ENCODE results near the gene PPIL6. TPM values are rescaled to one million over a fixed set of nuclear protein-coding genes. Genes with fewer than 3 reads are reported as not detected.

PPIL6 gene
- total RNA-seq, 1 donor: 1.9 TPM

- Histone ChIP-seq H3K4me3 (ENCODE audit: low read length) (no peak overlapping the region), H3K9me3 (ENCODE audit: low read depth, low read length) (no peaks in the 10 kb centered on the region), H3K4me1 (ENCODE audit: insufficient read depth, low read length) (peaks cover 7% of the 10 kb centered on the region), H3K27me3 (ENCODE audit: insufficient read depth, low read length) (no peaks in the 10 kb centered on the region)
These were observed 43.4 kb downstream of the PPIL6 start for GRCh38 chr6:109397020-109397419.

DNA sequence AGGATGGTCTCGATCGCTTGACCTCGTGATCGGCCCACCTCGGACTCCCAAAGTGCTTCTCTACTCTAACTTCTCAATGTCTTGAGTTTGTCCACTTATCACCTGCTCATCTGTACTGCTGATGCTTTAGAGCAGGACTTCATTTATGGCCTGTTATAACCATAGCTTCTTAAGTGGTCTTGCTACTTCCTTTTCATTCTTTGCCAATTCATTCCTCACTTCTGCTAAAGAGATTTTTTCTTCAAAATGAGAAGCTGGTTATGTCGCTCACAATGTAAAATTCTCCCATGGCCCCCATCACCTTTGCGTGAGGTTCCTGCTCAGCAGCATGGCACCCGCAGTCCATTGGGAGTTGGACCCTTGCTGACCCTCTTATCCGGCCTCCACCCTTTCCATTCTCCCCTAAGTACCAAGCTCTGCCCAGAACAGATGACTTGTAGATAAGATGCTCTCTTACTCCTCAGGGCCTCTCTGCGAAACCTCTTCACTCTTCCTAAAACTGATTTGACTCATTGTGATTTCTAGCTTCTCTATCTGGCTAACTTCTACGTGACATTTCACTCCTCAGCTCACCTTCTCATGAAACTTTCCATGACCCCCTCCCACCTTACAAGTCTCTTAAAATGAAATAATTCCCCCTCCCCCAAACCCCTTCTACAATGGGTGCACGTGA, 44.2 kb downstream of the PPIL6 start:
- peaks cover 11% of the 10 kb centered on the region for H3K4me1 ChIP-seq (ENCODE audit: insufficient read depth, low read length)

GRCh38 chr6:109393886-109394281, 46.5 kb downstream of the PPIL6 start:
- no peaks in the 10 kb centered on the region for H3K27me3 ChIP-seq (ENCODE audit: insufficient read depth, low read length)
- no peak overlapping the region for H3K4me3 ChIP-seq (ENCODE audit: low read length)
- H3K9me3 ChIP-seq (ENCODE audit: low read depth, low read length): no peaks in the 10 kb centered on the region
- H3K4me1 ChIP-seq (ENCODE audit: insufficient read depth, low read length): peaks cover 26% of the 10 kb centered on the region

More for the DNA sequence above, 44.2 kb downstream of the PPIL6 start:
- Histone ChIP-seq H3K27me3 (ENCODE audit: insufficient read depth, low read length) (no peaks in the 10 kb centered on the region), H3K9me3 (ENCODE audit: low read depth, low read length) (no peaks in the 10 kb centered on the region), H3K4me3 (ENCODE audit: low read length) (no peak overlapping the region)

GRCh38 chr6:109393157-109393885, 47.1 kb downstream of the PPIL6 start:
- Histone ChIP-seq H3K4me1 (ENCODE audit: insufficient read depth, low read length) (peaks cover 26% of the 10 kb centered on the region), H3K4me3 (ENCODE audit: low read length) (no peak overlapping the region), H3K27me3 (ENCODE audit: insufficient read depth, low read length) (no peaks in the 10 kb centered on the region), H3K9me3 (ENCODE audit: low read depth, low read length) (no peaks in the 10 kb centered on the region)

DNA sequence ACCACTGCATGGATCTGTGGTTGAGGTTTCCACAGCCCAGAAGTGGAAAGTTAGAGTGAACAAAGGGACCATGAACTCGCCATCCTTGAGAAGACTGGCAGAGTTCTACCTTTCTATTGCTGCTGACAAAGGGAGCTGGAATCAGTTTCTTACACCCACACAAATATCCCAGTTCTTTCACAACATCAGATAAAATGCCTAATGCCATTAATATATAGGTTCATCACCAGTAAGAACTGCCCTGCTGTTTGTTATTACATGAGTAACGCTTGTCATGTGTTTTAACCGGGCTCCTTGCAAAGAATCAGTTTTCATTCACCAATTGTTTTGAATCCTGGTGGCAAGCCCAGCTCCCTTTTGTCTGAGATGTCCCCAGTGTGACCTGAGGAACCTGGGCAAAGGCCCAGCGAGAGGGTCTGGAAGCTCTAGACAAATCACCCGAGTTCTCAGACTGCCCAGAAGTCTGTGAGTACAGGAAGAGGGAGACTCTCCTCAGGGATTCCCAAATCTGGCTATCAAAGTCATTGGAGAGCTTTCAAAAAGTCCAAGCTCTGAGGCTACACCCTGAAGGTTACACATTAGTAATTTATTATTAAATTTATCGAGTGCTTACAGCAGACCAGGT, 50.7 kb downstream of the PPIL6 start:
- peaks cover 27% of the 10 kb centered on the region for H3K4me1 ChIP-seq (ENCODE audit: insufficient read depth, low read length)
- H3K27me3 ChIP-seq (ENCODE audit: insufficient read depth, low read length): no peaks in the 10 kb centered on the region
- H3K4me3 ChIP-seq (ENCODE audit: low read length): no peak overlapping the region
- no peaks in the 10 kb centered on the region for H3K9me3 ChIP-seq (ENCODE audit: low read depth, low read length)

DNA sequence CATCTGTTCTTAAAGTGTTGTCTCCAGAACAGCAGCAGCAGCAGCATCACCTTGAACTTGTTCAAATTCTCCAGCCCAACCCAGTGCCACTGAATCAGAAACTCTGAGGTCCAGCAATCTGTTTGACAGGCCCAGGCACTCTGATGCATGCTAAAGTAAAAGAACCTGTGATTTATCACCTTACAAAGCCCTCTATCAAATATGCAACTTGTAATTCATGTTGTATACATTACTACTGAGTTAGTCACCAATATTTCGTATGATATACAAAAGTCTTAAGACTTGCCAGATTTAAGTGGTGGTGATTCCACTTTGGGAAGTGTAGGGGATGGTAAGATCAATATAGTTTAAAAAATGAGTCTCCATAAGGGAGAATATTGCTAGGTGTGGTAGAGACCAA, 52.2 kb downstream of the PPIL6 start:
- no peak overlapping the region for H3K4me3 ChIP-seq (ENCODE audit: low read length)
- no peaks in the 10 kb centered on the region for H3K27me3 ChIP-seq (ENCODE audit: insufficient read depth, low read length)
- H3K4me1 ChIP-seq (ENCODE audit: insufficient read depth, low read length): peaks cover 42% of the 10 kb centered on the region
- H3K9me3 ChIP-seq (ENCODE audit: low read depth, low read length): no peaks in the 10 kb centered on the region

- peaks cover 40% of the 10 kb centered on the region for H3K4me1 ChIP-seq (ENCODE audit: insufficient read depth, low read length)
- no peaks in the 10 kb centered on the region for H3K27me3 ChIP-seq (ENCODE audit: insufficient read depth, low read length)
- H3K9me3 ChIP-seq (ENCODE audit: low read depth, low read length): no peaks in the 10 kb centered on the region
- H3K4me3 ChIP-seq (ENCODE audit: low read length): peak overlapping the region; percentile 90
These were observed 56.9 kb downstream of the PPIL6 start for GRCh38 chr6:109383438-109383940.

DNA sequence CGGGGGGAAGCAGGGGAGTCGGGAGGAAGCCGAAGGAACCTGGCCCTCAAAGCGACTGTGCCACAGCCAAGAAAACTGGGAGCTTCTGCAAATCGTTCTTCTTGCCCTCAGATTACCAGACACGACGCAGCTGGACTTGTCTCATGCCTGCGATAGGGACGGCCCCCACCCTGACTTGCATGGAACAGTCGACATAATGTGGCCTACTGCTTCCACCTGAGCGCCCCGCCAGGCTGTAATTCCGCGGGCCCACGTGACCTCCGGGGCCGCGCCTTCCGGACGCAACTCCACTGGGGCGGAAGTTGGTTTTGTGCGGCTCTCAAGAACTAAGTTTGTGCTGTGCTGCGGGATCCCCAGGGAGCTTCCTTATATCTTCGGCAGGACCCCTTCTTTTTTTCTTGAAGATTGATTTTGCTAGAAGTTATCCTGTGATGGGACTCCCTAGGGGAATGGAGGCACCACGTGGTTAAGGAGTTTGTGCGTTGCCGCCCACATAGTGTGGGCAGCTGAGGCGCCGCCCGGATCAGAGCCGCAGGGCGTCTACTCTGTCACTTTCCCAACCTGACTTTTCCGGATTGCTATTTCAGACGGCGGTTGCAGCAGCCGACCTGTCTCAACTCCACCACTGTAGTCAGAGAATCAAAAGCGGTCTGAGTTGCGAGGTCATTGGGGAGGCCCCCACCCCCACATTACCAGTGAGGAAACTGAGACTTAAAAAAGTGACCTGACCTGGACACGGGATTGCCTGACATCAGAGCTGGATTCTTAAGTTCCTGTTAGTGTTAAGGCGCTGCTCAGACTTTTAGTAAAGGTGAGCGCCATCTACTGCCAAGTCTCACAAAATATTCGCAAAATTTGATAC, 57.6 kb downstream of the PPIL6 start:
- peaks cover 46% of the 10 kb centered on the region for H3K4me1 ChIP-seq (ENCODE audit: insufficient read depth, low read length)
- peak overlapping the region; percentile 90 for H3K4me3 ChIP-seq (ENCODE audit: low read length)
- H3K27me3 ChIP-seq (ENCODE audit: insufficient read depth, low read length): no peaks in the 10 kb centered on the region
- no peaks in the 10 kb centered on the region for H3K9me3 ChIP-seq (ENCODE audit: low read depth, low read length)

DNA sequence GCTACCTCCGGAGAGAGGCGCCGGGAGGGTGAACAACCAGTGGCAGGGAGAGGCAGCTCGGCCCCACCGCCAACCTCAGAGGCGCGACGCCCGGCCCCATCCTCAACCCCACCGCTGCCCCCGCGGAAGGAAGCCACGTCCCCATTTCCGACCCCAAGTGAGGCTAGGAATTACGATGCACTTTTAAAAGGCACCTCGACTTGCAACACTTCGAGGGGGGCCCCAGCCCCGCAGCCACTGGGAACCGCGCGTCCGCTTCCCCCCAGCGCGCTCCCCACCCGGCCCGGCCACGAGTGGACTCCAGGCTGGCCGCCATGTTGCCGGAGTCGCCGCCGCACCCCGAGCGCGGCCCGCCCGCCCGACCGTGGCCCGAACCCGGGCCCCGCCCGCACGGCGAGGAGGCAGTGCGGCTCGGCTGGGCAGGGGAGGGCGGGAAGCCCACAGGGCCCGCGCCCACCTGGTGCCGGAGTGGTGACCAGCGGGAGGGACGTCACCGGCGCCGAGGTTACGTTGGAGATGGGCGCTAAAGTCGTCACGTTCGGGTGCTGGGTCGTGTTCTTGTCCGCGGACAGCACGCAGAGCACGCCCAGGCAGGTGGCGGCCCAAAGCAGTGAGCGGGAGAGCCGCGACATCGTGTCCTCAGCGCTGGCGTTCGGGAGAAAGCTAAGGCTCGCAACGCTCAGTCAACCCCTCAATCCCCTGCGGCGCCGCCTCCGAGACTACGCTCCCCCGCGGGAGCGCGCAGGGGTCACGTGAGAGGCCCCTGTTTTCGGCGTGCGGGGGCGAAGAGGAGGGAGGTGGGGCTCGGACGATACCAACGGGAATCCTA, 58.5 kb downstream of the PPIL6 start, which contains the start of gene CD164:
Gene CD164, minus strand, starts transcription at position 721 of the 829 bp plus-strand sequence. Its CDS starts 89 bp downstream, at position 632.
- H3K4me1 ChIP-seq (ENCODE audit: insufficient read depth, low read length): peaks cover 54% of the 10 kb centered on the region
- H3K4me3 ChIP-seq (ENCODE audit: low read length): peak within 1 kb of the TSS; percentile 90
- no peaks in the 10 kb centered on the region for H3K9me3 ChIP-seq (ENCODE audit: low read depth, low read length)
- no peaks in the 10 kb centered on the region for H3K27me3 ChIP-seq (ENCODE audit: insufficient read depth, low read length)

GRCh38 chr6:109381061-109381746, 59.2 kb downstream of the PPIL6 start:
- Histone ChIP-seq H3K27me3 (ENCODE audit: insufficient read depth, low read length) (no peaks in the 10 kb centered on the region), H3K4me3 (ENCODE audit: low read length) (peak overlapping the region; percentile 90), H3K4me1 (ENCODE audit: insufficient read depth, low read length) (peaks cover 60% of the 10 kb centered on the region), H3K9me3 (ENCODE audit: low read depth, low read length) (no peaks in the 10 kb centered on the region)

DNA sequence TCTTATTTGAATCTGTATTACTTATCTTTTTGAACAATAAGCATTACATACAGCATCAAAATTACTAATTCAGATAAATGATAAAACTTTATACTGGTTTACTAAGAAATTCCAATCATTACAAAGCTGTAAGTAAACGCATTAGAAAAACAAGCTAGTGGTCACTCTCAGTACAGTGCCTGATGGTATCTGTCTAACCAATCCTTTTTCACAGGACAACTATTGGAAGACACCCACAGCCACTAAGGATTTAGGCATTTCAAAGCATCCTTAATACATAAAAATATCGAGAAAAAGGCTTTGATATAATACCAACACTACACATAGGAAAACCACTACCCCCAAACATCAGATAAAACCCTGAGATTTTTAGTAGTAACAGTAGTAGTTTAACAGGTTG, 60.7 kb downstream of the PPIL6 start:
- no peaks in the 10 kb centered on the region for H3K27me3 ChIP-seq (ENCODE audit: insufficient read depth, low read length)
- H3K9me3 ChIP-seq (ENCODE audit: low read depth, low read length): no peaks in the 10 kb centered on the region
- H3K4me3 ChIP-seq (ENCODE audit: low read length): peak overlapping the region; percentile 90
- peaks cover 58% of the 10 kb centered on the region for H3K4me1 ChIP-seq (ENCODE audit: insufficient read depth, low read length)

GRCh38 chr6:109377717-109378116, 62.7 kb downstream of the PPIL6 start:
- no peaks in the 10 kb centered on the region for H3K9me3 ChIP-seq (ENCODE audit: low read depth, low read length)
- H3K4me3 ChIP-seq (ENCODE audit: low read length): no peak overlapping the region
- no peaks in the 10 kb centered on the region for H3K27me3 ChIP-seq (ENCODE audit: insufficient read depth, low read length)
- peaks cover 60% of the 10 kb centered on the region for H3K4me1 ChIP-seq (ENCODE audit: insufficient read depth, low read length)

GRCh38 chr6:109374326-109374892, 66.0 kb downstream of the PPIL6 start:
- no peaks in the 10 kb centered on the region for H3K9me3 ChIP-seq (ENCODE audit: low read depth, low read length)
- H3K4me1 ChIP-seq (ENCODE audit: insufficient read depth, low read length): peaks cover 70% of the 10 kb centered on the region
- H3K27me3 ChIP-seq (ENCODE audit: insufficient read depth, low read length): no peaks in the 10 kb centered on the region
- H3K4me3 ChIP-seq (ENCODE audit: low read length): no peak overlapping the region
